ENCODE data around the gene TMEM50A. TPM values are rescaled to one million over a fixed set of nuclear protein-coding genes. Genes with fewer than 3 reads are reported as not detected.
"Not testable (repeated sequence)": the region's sequence is repeated elsewhere in the genome, so short reads cannot be mapped to it uniquely, and the experiment has no call there.

The TMEM50A gene
- polyA plus RNA-seq, 1 experiment: 55.8 TPM

DNA sequence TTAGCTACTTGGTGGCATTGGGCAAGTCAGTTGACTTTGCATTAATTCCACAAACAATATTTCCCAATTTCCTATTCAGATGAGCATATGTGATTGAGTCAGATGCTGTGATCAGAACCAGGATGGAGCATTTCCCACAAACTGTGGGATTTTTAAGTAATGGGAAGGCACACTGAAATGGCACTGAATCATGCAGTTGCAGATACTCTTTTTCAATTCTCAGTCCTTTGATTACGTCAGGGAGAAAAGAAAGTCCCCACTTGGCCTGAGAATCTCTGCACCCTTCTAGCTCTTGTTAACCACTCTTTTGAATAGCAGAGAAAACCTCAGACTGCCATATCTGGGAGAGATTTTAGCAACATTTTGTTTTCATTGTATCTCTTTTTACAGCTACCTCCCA lies 29.0 kb upstream of the TMEM50A start:
- H3K4me3 ChIP-seq (ENCODE audit: low read depth, low read length); H3K27me3 ChIP-seq (ENCODE audit: control insufficient read depth, insufficient read depth, low read length); POLR2A ChIA-PET; H3K36me3 ChIP-seq (ENCODE audit: control insufficient read depth, insufficient read depth, low read length); CTCF ChIA-PET: not testable (repeated sequence)
- DNase-seq (ENCODE audit: low read depth): peak; percentile 92

DNA sequence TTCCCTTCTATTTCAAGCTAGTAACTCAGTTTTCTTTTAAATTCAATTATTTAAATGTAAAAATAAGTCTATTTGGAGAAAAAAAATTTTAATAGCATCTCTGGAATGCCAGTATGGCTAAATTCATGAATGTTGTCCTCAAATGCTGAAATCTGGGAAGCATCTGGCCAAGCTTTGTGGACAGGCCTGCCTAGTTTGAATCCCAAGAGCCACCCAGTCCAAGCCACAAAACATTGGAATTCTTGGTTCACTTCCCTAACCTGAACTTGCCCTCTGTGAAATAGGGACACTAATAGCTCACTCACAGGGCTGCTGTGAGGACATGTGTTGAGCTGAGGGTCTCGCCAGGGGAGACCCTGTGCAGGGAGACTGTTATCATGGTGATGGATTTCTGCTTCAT lies 28.6 kb upstream of the TMEM50A start:
- POLR2A ChIA-PET; H3K4me3 ChIP-seq (ENCODE audit: low read depth, low read length); H3K27me3 ChIP-seq (ENCODE audit: control insufficient read depth, insufficient read depth, low read length); CTCF ChIA-PET; H3K36me3 ChIP-seq (ENCODE audit: control insufficient read depth, insufficient read depth, low read length): not testable (repeated sequence)
- peak; percentile 63 for DNase-seq (ENCODE audit: low read depth)

DNA sequence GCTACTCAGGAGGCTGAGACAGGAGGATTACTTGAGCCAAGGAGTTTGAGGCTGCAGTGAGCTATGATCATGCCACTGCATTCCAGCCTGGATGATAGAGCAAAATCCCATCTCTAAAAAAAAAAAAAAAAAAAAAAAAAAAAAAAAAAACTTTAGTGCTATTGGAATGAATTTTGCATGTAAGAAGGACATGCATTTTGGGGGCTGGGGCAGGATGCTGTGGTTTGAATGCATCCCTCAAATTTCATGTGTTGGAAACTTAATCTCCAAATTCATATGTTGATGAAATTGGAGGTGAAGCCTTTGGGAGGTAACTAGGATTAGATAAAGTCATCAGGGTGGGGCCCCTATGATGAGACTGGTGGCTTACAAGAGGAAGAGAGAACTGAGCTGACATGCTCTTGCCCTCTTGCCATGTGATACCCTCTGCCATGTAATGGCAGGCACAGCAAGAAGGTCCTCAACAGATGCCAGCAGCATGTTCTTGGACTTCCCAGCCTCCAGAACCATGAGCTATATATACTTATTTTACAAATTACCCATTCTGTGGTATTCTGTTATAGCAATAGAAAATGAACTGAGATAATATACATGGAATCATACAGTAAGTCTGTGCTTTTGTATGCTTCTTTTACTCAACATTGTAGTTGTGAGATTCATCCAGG lies 25.2 kb upstream of the TMEM50A start:
- H3K4me3 ChIP-seq (ENCODE audit: low read depth, low read length); POLR2A ChIA-PET; DNase-seq (ENCODE audit: low read depth); CTCF ChIA-PET; H3K27me3 ChIP-seq (ENCODE audit: control insufficient read depth, insufficient read depth, low read length); H3K36me3 ChIP-seq (ENCODE audit: control insufficient read depth, insufficient read depth, low read length): not testable (repeated sequence)

DNA sequence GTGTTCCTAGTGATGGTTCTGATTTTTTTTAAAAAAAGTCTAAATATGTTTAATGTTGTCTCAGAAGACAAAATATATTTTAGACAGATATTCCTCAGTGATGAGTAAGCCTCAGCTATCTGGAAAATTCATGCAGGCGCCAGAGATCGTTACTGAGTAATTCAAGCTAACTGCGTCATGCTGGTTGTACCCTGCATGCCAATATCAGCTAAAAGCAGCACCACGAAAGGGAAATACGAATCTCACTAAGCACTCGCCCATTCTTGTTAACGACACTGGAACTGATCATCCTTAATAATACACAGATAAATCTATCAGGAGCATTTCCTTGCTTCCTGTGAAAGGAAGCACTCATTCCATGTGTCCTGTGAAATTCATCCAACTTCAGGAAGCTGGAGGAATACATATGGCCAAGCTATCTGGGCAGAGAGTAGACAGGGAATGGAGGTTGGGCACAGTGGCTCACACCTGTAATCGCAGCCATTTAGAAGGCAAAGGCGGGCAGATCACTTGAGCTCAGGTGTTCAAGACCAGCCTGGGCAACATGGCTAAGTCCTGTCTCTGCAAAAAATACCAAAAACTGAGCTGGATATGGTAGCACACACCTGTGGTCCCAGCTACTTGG lies 17.7 kb upstream of the TMEM50A start:
- not testable (repeated sequence) for H3K27me3 ChIP-seq (ENCODE audit: control insufficient read depth, insufficient read depth, low read length); H3K4me3 ChIP-seq (ENCODE audit: low read depth, low read length); H3K36me3 ChIP-seq (ENCODE audit: control insufficient read depth, insufficient read depth, low read length)
- ChIA-PET CTCF (interaction anchor here (0.5 to 0.6 kb wide), 2 partner anchors 149 to 330 kb away, joined by 3 read pairs; no protein-coding TSS in a partner anchor), POLR2A (interaction anchor here (0.5 kb wide), 1 partner anchor 40 kb away, joined by 3 read pairs; no protein-coding TSS in a partner anchor)
- DNase-seq (ENCODE audit: low read depth): peak; percentile 85

DNA sequence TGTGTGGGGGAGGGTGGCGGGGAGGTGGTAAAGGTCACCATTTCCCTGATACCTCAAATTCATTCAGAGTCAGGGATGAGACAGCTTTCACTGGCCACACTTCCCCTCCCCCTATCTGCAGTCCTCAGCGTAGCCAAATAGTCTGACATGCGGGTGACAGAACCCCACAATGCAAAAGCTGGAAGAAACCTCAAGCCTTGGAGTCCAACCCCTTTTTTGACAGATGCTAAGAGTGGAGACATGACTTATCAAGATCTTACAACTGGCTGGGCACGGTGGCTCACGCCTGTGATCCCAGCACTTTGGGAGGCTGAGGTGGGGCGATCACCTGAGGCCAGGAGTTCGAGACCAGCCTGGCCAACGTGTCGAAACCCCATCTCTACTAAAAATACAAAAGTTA lies 16.0 kb upstream of the TMEM50A start:
- H3K27me3 ChIP-seq (ENCODE audit: control insufficient read depth, insufficient read depth, low read length); H3K36me3 ChIP-seq (ENCODE audit: control insufficient read depth, insufficient read depth, low read length); H3K4me3 ChIP-seq (ENCODE audit: low read depth, low read length); DNase-seq (ENCODE audit: low read depth); CTCF ChIA-PET; POLR2A ChIA-PET: not testable (repeated sequence)

DNA sequence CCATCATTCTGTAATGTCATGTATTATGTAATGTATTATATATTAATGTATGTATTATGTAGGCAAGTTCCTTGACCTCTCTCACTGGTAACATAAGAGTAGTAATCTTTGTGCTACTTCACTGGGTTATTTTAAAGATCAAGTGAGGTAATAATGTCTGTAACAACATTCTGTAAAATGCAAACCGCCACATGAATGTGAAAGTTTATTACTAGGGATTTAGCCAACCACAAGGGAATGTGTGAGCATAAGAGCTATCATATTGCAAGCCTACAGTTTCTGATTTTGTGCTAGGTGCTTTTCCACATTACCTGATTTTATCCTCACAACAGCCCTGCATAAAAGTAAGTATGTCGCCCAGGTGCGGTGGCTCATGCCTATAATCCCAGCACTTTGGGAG lies 13.7 kb upstream of the TMEM50A start:
- H3K36me3 ChIP-seq (ENCODE audit: control insufficient read depth, insufficient read depth, low read length); H3K4me3 ChIP-seq (ENCODE audit: low read depth, low read length); H3K27me3 ChIP-seq (ENCODE audit: control insufficient read depth, insufficient read depth, low read length); DNase-seq (ENCODE audit: low read depth); POLR2A ChIA-PET; CTCF ChIA-PET: not testable (repeated sequence)

DNA sequence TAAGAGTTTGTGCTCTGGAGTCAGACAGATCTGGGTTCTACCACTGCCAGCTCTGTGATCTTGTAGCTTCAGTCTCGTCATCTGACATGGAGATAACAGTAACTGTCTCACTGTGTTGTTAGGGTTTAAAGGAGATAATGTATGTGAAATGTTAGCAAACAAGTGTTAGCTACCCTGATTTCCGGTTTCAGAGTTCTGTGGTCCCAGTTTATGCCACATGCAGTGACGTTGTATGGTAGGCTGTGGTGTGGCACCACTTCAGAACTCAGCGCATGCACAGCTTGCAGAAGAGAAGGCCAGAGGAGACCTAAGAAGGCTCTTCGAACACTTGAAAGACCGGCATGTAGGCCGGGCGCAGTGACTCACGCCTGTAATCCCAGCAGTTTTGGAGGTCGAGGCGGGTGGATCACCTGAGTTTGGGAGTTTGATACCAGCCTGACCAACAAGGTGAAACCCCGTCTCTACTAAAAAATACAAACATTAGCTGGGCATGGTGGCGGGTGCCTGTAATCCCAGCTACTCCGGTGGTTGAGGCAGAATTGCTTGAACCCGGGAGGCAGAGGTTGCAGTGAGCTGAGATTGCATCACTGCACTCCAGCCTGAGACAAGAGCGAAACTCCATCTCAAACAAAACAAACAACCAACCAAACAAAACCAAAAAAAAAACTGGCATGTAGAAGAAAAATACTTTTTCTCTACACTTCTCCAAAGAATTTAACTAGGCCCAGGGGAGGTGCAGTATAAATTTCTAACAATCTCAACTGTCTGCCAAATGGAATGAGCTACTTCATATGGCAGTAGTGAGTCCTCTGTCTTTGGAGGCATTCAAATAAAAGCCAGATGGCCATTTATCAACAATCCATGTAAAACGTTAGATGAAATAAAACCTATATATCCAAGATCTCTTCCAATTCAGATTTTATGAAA lies 10.0 kb upstream of the TMEM50A start:
- CTCF ChIA-PET; H3K27me3 ChIP-seq (ENCODE audit: control insufficient read depth, insufficient read depth, low read length); H3K4me3 ChIP-seq (ENCODE audit: low read depth, low read length); DNase-seq (ENCODE audit: low read depth); H3K36me3 ChIP-seq (ENCODE audit: control insufficient read depth, insufficient read depth, low read length): not testable (repeated sequence)
- POLR2A ChIA-PET: interaction anchor here (0.6 kb wide), 1 partner anchor 16 kb away, joined by 8 read pairs; no protein-coding TSS in a partner anchor

DNA sequence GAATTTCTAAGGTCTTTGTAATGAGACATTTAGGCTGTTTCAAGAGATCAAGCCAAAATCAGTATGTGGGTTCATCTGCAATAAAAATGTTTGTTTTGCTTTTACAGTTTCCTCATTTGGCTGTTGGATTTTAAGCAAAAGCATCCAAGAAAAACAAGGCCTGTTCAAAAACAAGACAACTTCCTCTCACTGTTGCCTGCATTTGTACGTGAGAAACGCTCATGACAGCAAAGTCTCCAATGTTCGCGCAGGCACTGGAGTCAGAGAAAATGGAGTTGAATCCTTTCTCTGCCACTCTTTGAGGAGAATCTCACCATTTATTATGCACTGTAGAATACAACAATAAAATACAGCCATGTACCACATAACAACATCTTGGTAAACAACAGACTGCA lies 9.3 kb upstream of the TMEM50A start:
- CTCF ChIA-PET; DNase-seq (ENCODE audit: low read depth); H3K27me3 ChIP-seq (ENCODE audit: control insufficient read depth, insufficient read depth, low read length); H3K4me3 ChIP-seq (ENCODE audit: low read depth, low read length); H3K36me3 ChIP-seq (ENCODE audit: control insufficient read depth, insufficient read depth, low read length): not testable (repeated sequence)
- POLR2A ChIA-PET: interaction anchor here (0.6 kb wide), 1 partner anchor 15 kb away, joined by 8 read pairs; no protein-coding TSS in a partner anchor

DNA sequence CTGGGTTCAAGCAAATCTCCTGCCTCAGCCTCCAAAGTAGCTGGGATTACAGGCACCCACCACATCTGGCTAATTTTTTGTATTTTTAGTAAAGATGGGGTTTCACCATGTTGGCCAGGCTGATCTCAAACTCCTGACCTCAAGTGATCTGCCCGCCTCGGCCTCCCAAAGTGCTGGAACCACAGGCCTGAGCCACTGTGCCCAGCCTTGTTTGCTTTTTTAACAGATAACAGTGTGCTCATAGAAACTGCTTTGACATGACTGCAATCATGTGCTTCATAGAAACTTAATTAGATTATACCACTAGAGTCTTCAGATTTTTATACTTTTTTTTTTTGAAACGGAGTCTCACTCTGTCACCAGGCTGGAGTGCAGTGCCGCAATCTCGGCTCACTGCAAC lies 8.8 kb upstream of the TMEM50A start:
- H3K36me3 ChIP-seq (ENCODE audit: control insufficient read depth, insufficient read depth, low read length); H3K4me3 ChIP-seq (ENCODE audit: low read depth, low read length); CTCF ChIA-PET; POLR2A ChIA-PET; DNase-seq (ENCODE audit: low read depth); H3K27me3 ChIP-seq (ENCODE audit: control insufficient read depth, insufficient read depth, low read length): not testable (repeated sequence)

DNA sequence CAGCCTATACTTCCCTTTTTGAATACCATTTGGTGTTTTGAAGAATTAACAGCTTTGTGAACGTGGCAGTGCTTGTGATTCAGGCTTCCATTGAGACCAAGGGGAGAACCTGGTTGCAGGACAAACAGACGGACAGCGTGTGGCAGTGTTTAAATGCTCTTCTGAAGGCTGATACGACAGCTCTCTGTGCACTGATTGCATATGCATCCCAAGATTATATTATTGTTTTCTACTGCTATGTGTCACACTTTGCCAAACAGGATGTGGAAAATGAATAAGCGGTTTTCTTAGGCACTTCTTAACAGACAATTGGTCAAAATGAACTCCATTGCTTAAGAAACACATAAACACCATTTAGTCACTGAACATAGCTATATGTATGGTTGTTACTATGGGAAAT lies 8.2 kb upstream of the TMEM50A start:
- H3K36me3 ChIP-seq (ENCODE audit: control insufficient read depth, insufficient read depth, low read length); CTCF ChIA-PET; POLR2A ChIA-PET; DNase-seq (ENCODE audit: low read depth); H3K4me3 ChIP-seq (ENCODE audit: low read depth, low read length); H3K27me3 ChIP-seq (ENCODE audit: control insufficient read depth, insufficient read depth, low read length): not testable (repeated sequence)

Data from BJ (cell line).